22Rv1 (cell line): ENCODE results near the gene CPT1A.

Source experiments
- H3K27ac ChIP-seq: fragments of 450-650 bp; 2 replicates; pipeline ENCODE4 v1.5.1; 2017
- ZFX ChIP-seq: fragments of 450-650 bp; IDR thresholded peaks from 2 replicates; pipeline ENCODE4 v1.6.1; 2017; ENCODE audit warnings: antibody characterized with exemption, borderline replicate concordance
- TF ChIP-seq, protein P1 (sequence below): fragments of 450-650 bp; IDR thresholded peaks from 2 replicates; pipeline ENCODE4 v1.5.1; 2017; ENCODE audit warnings: mild to moderate bottlenecking

Gene CPT1A

DNA sequence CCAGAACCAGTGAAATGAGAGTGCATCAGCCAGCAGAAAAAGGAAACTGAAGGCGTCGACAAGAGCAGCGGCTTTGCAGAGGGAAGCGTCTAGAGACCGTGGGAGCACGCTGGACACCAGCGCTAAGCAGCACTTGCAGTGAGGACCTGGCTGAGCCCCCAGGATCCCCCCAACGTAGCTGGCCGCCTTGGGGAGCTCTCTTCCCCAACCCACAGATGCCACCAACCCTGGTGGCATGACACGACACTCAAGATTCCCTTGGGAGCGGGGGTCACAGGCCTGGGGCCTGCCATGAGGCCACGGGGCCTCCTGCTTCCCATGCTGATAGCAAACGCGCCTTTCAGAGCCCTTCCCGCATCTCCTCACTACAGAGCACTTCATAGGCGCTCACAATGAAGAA, 77.0 kb downstream of the CPT1A start:
- no peak overlapping the region for H3K27ac ChIP-seq
- TF ChIP-seq, protein P1, sequence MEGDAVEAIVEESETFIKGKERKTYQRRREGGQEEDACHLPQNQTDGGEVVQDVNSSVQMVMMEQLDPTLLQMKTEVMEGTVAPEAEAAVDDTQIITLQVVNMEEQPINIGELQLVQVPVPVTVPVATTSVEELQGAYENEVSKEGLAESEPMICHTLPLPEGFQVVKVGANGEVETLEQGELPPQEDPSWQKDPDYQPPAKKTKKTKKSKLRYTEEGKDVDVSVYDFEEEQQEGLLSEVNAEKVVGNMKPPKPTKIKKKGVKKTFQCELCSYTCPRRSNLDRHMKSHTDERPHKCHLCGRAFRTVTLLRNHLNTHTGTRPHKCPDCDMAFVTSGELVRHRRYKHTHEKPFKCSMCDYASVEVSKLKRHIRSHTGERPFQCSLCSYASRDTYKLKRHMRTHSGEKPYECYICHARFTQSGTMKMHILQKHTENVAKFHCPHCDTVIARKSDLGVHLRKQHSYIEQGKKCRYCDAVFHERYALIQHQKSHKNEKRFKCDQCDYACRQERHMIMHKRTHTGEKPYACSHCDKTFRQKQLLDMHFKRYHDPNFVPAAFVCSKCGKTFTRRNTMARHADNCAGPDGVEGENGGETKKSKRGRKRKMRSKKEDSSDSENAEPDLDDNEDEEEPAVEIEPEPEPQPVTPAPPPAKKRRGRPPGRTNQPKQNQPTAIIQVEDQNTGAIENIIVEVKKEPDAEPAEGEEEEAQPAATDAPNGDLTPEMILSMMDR, result no peak

DNA sequence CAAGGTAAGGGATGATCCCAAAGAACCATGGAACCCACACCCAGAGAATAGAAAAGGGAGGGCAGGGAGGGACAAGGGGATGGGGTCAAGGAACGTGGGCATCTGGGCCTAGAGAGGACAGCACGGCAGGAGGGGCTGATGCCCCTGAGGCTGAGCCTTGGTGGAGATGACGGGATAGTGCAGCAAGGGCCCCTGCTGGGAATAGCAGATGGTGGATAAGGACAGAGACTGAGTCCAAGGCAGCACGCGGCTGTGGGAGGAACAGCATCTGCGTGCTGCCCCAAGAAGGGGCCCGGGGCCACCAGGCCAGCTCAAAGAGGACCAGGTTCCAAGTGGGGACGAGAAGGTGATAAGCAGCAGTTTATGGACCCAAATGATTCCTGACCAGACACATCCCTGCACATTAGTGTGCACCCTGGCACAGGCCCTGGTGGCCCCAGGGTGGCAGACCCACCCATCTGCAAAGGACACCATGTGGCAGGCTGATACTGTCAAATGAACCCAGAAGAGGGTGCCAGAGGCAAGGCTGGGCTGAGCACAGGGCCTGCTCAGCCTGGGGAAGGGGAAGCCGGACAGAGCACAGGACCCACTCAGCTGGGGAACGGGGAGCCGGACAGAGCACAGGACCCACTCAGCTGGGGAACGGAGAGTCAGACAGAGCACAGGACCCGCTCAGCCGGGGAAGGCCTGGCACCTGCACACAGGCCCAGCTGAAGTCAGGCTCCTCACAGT, 77.6 kb downstream of the CPT1A start:
- TF ChIP-seq, protein P1, result no peak
- TF ChIP-seq ZFX, result no peak
- no peak overlapping the region for H3K27ac ChIP-seq

DNA sequence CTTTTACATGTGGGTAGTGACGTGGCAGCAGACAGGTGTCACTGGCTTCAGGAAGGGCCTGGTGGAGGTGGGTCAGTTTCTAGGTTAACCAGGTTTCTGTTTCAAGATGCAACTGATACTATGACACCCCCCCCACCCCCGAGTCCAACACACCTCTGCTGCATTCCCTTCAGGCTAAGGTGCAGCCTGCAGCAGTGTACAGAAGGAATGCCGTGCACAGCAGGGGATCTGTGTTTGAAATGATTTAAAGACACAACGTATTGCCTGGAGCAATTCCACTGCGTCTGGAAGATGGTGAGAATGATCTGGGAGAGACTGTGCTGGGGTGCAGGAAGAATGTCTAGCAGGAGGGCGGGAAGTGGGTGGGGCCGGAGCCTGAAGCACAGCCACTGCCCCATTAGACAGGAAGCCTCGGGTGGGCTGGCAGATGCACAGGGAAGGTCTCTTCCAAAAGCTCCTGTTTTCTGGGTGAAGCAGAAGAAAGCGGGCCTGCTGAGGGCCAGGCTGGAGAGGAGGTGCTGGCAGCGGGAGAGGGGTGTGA, 78.5 kb downstream of the CPT1A start:
- no peak overlapping the region for H3K27ac ChIP-seq
- TF ChIP-seq, protein P1, result no peak
- no peak for TF ChIP-seq ZFX

DNA sequence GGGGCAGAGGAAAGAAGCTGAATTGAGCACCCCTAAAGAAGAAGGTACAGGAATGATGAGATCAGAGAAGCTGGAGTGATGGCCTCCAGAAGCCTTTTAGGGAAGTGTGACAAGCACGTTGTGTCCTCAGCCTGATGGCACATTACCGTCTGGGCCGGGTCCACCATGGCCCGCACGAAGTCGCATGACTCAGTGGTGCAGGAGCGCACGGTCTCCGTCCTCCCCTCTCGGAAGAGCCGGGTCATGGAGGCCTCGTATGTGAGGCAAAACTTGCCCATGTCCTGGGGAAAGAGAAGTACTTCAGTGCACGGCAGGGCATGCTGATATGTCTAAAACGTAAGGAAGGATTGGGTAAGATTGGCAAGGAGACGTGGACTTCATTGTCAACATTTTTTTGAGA, 79.2 kb downstream of the CPT1A start:
- no peak overlapping the region for H3K27ac ChIP-seq
- no peak for TF ChIP-seq ZFX
- TF ChIP-seq, protein P1, result no peak

DNA sequence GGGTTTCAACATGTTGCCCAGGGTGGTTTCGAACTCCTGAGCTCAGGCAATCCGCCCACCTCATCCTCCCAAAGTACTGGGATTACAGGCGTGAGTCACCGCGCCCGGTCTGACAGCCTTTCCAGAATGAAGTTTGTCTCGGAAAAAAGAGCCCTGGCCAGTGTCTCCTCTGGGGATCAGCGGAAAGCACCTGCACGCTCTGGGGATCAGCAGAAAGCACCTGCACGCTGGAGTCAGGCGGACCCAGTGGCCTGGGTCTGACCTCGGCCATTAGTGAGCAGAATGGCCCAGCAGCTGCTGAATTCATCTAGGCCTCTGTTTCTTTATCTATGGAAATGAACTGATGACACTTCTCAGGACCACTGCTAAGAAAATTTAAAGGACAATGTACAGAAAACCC, 79.9 kb downstream of the CPT1A start:
- TF ChIP-seq, protein P1, result no peak
- TF ChIP-seq ZFX, result no peak
- H3K27ac ChIP-seq, result no peak overlapping the region

DNA sequence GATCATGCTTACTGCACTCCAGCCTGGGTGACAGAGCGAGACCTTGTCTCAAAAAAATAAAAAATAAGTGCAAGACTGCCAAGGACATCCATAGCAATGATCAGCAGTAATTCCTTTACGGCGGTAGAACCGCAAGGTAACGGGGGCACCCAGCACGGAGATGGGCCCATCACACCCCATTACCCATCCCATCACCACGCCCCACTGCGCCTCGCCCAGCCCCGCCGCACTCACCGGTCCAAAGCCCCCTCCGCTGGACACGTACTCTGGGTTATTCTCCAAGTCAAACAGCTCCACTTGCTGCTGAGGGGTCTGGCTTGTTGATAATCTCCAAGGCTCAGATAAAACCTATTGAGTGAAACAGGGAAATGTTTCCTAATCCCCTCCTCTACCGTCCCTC, 81.7 kb downstream of the CPT1A start:
- TF ChIP-seq, protein P1, result no peak
- TF ChIP-seq ZFX, result no peak
- H3K27ac ChIP-seq, result no peak overlapping the region

DNA sequence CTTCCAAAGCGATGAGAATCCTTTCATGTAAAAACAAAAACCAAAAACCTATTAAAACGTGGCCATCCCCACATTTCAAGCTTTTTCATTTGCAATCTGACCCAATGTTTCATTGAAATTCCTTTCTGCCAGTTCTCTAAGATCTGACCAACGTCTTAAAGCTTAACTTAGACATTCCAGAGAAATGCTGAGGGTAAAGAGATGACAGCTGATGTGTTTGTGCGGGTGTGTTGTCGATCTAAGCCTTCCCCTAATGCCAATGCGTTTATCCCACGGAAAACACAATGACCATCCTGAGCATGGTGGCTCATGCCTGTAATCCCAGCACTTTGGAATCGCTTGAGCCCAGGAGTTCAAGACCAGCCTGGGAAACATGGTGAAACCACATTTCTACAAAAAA, 84.0 kb downstream of the CPT1A start:
- no peak for TF ChIP-seq ZFX
- H3K27ac ChIP-seq, result no peak overlapping the region
